ENCODE data around the gene P4HB.

The P4HB gene

DNA sequence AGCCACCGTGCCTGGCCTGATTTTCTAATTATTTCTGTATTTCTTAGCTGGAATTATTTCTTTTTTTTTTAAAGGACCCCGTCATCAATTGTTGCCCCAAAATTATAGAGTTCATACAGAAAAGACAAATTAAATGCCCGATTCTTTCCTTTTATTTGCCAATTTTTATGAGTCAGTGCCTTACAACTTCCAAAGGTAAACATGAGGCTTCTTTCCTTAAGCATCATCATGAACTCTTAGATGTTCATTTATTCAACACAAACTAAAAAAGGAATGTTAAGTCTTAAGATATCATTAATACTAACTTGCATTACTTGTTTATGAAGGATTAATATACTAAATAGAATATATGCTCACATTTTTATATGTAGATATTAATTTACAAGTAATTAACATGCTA is 18.0 kb upstream of the P4HB start:
- H3K27ac ChIP-seq: no peak overlapping the region
- no peak for DNase-seq (ENCODE audit: low spot score)
- ChIA-PET CTCF (no interaction called here), POLR2A (ENCODE audit: low non-redundant PET) (no interaction called here)
- TF ChIP-seq, protein P1, sequence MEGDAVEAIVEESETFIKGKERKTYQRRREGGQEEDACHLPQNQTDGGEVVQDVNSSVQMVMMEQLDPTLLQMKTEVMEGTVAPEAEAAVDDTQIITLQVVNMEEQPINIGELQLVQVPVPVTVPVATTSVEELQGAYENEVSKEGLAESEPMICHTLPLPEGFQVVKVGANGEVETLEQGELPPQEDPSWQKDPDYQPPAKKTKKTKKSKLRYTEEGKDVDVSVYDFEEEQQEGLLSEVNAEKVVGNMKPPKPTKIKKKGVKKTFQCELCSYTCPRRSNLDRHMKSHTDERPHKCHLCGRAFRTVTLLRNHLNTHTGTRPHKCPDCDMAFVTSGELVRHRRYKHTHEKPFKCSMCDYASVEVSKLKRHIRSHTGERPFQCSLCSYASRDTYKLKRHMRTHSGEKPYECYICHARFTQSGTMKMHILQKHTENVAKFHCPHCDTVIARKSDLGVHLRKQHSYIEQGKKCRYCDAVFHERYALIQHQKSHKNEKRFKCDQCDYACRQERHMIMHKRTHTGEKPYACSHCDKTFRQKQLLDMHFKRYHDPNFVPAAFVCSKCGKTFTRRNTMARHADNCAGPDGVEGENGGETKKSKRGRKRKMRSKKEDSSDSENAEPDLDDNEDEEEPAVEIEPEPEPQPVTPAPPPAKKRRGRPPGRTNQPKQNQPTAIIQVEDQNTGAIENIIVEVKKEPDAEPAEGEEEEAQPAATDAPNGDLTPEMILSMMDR (conservative IDR thresholded peaks at IDR 0.05; ENCODE audit: low read depth): no peak

DNA sequence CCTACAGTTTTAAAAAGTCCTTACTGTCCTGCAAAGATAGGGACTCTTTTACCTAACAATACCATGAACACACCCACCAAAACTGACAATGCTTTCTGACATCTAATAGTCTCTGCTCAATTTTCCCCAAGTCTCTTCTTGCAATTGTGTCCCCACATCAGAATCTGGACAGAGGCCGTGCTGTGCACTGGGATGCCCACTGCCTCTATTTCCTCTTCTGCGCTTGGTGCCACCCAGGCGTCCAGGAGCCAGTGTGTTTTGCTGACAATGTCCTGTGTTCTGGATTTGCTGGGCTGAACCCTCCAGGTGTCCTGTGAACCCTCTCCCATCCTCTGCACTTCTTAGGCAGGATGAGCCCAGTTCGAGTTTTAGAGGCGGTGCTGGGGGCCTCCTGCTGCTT is 17.2 kb upstream of the P4HB start:
- DNase-seq (ENCODE audit: low spot score): no peak
- TF ChIP-seq, protein P1 (conservative IDR thresholded peaks at IDR 0.05; ENCODE audit: low read depth): no peak
- ChIA-PET CTCF (no interaction called here), POLR2A (ENCODE audit: low non-redundant PET) (no interaction called here)
- H3K27ac ChIP-seq: peak overlapping the region; percentile 25

GRCh38 chr17:81871387-81872230 is 11.3 kb upstream of the P4HB start:
- POLR2A ChIA-PET (ENCODE audit: low non-redundant PET): no interaction called here
- H3K27ac ChIP-seq: peak overlapping the region; percentile 97
- peak; percentile 93 for DNase-seq (ENCODE audit: low spot score)
- TF ChIP-seq, protein P1 (conservative IDR thresholded peaks at IDR 0.05; ENCODE audit: low read depth): peak; percentile 46
- CTCF ChIA-PET: no interaction called here

DNA sequence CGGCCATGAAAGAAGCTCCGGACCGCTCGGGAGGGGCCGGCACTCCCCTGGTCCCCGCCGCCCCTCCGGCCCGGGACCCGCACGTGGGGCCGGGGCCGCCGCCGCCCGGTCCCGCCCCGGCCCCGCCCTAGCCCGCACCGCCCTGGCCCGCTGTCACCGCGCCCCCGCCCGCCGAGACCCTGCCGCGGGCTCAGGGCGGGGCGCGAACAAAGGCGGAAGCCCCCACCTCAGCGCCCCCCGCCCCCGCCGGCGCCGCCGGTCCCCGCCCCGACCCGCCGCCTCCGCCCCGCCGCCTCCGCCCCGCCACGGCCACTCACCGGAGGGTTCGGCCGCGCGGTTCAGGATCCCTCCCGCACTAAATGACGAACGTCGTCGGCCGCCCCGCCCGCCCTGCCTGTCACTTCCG is 10.6 kb upstream of the P4HB start, which contains the start of gene ARHGDIA:
Gene ARHGDIA, minus strand, starts transcription at position 357 of the 406 bp plus-strand sequence. CDS start 1,407 bp downstream, outside the sequence.
- H3K27ac ChIP-seq: peak within 1 kb of the TSS; percentile 97
- POLR2A ChIA-PET (ENCODE audit: low non-redundant PET): no interaction called here
- DNase-seq (ENCODE audit: low spot score): no peak
- CTCF ChIA-PET: no interaction called here
- TF ChIP-seq, protein P1 (conservative IDR thresholded peaks at IDR 0.05; ENCODE audit: low read depth): no peak

- ChIA-PET POLR2A (ENCODE audit: low non-redundant PET) (interaction anchor here (0.7 kb wide), 1 partner anchor 9 kb away, joined by 3 read pairs; no protein-coding TSS in a partner anchor), CTCF (interaction anchor here (0.9 to 1.5 kb wide), 3 partner anchors 10 to 135 kb away, joined by 3 to 5 read pairs (median 4); partner anchors contain the start of gene P4HB)
- no peak for DNase-seq (ENCODE audit: low spot score)
- TF ChIP-seq, protein P1 (conservative IDR thresholded peaks at IDR 0.05; ENCODE audit: low read depth): no peak
- H3K27ac ChIP-seq: peak overlapping the region; percentile 97
Observed at GRCh38 chr17:81870131-81870980, 10.0 kb upstream of the P4HB start.
